Measurements from ENCODE around the gene CTIF.

DNA sequence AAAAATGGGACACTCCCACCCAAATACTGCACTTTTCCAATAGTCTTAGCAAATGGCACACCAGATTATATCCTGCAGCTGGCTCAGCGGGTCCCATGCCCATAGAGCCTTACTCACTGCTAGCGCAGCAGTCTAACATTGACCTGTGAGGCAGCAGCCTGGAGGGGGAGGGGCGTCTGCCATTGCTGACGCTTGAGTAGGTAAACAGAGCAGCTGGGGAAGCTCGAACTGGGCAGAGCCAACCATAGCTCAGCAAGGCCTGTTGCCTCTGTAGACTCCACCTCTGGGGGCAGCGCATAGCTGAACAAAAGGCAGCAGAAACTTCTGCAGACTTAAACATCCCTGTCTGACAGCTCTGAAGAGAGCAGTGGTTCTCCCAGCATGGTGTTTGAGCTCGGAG lies 110.4 kb downstream of the CTIF start:
- TF ChIP-seq POLR2A (IDR thresholded peaks at IDR 0.05; ENCODE audit: low read depth, low read length), result no peak
- no peak for TF ChIP-seq POLR2AphosphoS5 (IDR thresholded peaks at IDR 0.05; ENCODE audit: low read depth, low read length)
- TF ChIP-seq TAF1 (IDR thresholded peaks at IDR 0.05; ENCODE audit: borderline replicate concordance, low read depth, low read length), result no peak
